Stimulated activated CD8-positive, alpha-beta memory T cell treated with anti-CD3 and anti-CD28 coated beads, Interleukin-4, amount 100 ng/mL, for 1 hour (primary cell): ENCODE results near the gene GKN2.
A peak's percentile ranks its signal among the peaks of the same experiment; 100 is the strongest.
"Not testable (repeated sequence)": the region's sequence is repeated elsewhere in the genome, so short reads cannot be mapped to it uniquely, and the experiment has no call there.

Experiments
- DNase-seq, 2 donors: peaks; one replicate each; pipeline ENCODE4 v3.0.0-alpha.2; 2020; ENCODE audit warnings: low read depth in 2 of 2, low spot score in 1 of 2

The GKN2 gene

DNA sequence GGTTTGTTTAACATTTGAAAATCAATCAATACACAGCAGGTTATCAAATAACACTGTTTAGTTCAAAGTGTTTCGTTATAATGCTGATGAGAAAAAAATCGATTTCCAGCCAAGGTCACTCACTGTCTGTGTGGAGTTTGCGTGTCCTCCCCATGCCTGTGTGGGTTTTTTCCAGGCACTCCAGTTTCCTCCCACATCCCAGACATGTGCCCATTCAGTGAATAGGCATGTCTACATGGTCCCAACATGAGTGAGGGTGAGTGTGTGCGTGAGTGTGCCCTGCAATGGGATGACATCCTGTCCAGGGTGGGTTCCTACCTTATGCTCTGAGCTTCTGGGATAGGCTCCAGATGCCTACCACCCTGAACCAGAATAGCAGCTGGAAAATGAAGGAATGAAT is 8.7 kb upstream of the GKN2 start:
- DNase-seq = no peak

DNA sequence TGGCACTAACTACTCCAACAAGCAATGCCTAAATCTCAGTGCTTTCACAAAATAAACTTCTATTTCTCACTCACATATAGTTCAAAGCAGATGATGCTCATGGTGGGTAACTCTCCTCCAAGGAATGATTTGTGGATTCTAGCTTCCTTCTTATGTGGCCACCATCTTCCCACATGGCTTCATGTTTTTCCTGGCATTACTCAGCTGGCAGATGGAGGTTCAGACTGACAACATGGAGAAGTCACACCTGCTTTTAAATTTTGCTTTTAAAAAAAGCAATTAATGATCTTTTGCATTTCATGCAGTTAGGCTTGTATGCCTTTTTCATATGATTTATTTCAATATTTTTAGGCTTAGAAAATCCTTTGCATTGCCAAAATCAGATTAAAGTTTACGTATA is 6.3 kb upstream of the GKN2 start:
- DNase-seq = no peak

DNA sequence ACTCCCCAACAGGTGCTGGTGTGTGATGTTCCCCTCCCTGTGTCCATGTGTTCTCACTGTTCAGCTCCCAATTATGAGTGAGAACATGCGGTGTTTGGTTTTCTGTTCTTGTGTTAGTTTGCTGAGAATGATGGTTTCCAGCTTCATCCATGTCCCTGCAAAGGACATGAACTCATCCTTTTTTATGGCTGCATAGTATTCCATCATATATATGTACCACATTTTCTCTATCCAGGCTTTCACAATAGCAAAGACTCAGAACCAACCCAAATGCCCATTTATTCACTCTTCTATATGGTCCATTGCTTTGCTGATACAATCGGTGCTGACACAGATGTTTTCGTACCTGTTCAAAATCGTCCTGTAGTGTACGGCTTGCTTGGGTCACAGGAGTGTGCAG is 2.7 kb upstream of the GKN2 start:
- DNase-seq = not testable (repeated sequence)

DNA sequence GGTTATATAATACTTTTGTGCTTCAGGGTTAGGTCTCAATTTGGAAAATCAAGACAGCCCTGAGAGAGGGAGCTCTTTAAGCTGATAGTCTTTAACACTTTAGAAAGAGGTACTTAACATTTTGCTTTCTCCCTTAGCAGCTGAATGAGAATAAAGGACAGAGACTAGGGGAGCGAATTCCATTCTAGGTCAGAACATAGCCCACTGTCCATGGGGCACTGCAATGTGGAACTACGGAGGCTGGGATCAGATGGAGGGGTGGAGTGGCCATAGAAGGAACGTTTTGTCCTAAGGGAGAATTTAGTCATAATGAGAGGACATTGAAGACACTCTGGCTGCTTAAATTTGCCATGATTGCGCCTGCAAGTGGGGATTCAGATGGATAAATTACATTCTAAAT is 794 bp downstream of the GKN2 start:
- DNase-seq = no peak

DNA sequence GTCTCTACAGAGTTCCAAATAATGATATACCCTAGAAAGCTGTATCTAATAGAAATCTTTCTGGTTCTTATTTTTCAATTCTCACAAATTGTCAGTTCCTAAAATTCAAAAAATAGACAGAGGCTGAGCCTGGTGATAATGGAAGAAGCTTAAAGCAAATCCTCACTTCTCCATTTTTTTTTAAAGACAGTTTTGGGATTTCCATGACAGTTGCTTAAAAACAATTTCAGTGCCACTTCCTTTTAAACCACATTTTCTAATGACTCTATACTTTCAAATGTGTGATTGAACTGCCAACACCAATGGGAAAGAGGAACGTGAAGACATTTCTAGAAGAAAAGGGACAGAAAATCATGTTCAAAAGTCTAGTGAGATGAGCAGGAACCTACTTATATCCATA is 4.0 kb downstream of the GKN2 start:
- no peak for DNase-seq

DNA sequence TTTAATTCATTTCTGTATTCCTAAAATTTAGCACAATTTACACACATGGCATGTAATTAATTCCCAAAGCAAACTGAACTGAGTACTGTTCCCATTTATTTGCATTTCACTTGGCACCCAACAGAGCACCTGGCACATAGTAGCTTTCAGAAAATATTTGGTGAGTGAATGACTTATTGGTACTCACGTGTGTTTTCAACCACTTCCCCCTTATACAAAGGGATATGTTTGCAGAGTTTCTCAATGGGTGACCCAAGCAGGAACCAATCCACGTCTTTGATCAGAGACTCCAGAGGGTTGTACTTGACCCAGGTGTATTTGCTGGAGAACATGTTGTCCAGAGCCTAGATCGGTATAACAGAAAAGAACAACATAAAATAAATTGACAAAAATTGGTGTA is 6.6 kb downstream of the GKN2 start:
- DNase-seq = no peak

DNA sequence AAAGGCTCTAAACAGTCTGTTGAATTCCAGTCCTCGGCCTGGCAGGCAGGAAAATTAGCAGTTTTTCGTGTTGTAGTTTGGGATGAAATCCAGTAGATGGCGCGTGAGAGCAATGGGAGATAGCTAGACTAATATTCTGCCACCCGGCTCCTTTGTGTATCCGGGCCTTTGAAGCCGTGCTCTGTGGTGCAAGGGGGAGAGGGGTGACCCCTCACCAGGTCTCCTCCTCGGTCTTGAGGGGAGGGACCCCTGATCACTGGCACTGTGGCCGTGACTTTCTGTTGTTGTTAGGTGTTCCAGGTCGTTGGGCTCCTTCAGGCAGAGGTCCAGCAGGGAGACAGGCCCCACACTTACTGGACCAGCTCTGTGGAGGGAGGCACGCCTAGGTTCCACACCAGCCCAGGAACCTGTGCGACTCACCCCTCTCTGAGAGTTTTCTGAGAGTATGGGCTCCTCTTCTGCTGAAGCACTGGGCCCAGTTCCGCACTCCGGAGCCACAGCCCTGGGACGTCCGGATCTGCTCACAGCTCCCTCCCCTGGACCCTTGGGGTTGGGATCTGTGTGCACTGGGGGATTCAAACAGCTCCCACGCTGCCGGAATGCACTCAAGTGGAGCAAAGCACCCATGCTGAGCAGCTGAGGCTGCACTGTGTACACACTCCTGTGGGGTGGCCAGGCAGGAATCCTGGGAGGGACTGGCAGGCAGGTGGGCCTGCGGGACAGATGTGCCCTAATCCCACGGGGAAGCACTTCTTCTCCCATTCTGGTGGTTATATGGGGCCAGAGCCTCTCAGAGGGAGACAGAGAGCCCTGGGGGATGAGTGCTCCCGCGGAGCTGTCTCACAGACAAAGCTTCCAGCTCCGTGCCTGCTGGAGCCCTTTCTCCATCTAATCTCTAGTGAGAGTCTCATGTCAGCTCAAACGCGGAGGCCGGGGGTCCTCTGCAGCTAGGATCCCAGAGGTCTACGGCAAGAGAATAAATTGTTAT is 8.8 kb downstream of the GKN2 start:
- no peak for DNase-seq

DNA sequence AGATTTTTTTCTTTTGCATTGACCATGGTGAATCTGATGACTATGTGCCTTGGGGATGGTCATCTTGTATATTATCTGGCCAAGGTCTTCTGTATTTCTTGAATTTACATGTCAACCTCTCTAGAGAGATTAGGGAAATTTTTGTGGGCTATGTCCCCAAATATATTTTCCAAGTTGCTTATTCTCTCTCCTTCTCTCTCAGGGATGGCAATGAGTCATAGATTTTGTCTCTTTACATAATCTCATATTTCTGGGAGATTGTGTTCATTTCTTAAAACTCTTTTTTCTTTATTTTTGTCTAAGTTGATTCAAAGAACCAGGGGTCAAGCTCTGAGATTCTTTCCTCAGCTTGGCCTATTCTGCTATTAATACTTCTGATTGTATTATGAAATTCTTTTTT is 9.9 kb downstream of the GKN2 start:
- DNase-seq = no peak

DNA sequence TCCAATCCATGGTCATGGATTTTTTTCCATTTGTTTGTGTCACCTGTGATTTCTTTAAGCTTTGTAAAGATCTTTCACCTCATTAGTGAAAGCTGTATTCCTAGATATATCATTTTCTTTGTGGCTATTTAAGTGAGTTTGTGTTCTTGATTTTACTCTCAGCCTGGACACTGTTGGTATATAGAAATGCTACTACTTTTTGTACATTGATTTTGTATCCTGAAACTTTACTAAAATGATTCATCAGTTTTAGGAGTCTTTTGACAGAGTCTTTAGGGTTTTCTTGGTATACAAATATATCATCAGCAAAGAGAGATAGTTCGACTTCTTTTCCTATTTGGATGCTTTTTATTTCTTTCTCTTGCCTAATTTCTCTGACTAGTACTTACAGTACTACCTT is 12.3 kb downstream of the GKN2 start:
- DNase-seq = no peak

DNA sequence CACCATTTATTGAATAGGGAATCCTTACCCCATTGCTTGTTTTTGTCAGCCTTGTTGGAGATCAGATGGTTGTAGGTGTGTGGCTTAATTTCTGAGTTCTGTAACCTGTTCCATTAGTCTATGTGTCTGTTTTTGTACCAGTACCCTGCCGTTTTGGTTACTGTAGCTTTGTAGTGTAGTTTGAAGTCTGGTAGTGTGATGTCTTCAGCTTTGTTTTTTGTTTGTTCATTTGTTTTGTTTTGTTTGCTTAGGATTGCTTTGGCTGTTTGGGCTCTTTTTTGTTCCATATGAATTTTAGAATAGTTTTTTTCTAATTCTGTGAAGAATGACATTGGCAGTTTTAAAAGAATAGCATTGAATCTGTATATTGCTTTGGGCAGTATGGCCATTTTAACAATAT is 12.7 kb downstream of the GKN2 start:
- no peak for DNase-seq

DNA sequence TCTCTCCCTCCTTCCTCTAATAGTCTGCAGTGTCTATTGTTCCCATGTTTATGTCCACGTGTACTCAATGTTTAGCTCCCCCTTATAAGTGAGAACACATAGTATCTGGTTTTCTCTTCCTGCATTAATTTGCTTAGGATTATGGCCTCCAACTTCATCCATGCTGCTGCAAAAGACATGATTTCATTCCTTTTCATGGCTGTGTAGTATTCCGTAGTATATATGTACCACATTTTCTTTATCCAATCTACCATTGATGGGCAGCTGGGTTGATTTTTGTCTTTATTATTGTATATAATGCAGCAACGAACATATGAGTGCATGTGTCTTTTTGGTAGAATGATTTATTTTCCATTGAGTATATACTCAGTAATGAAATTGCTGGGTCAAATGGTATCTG is 13.8 kb downstream of the GKN2 start:
- DNase-seq = no peak

DNA sequence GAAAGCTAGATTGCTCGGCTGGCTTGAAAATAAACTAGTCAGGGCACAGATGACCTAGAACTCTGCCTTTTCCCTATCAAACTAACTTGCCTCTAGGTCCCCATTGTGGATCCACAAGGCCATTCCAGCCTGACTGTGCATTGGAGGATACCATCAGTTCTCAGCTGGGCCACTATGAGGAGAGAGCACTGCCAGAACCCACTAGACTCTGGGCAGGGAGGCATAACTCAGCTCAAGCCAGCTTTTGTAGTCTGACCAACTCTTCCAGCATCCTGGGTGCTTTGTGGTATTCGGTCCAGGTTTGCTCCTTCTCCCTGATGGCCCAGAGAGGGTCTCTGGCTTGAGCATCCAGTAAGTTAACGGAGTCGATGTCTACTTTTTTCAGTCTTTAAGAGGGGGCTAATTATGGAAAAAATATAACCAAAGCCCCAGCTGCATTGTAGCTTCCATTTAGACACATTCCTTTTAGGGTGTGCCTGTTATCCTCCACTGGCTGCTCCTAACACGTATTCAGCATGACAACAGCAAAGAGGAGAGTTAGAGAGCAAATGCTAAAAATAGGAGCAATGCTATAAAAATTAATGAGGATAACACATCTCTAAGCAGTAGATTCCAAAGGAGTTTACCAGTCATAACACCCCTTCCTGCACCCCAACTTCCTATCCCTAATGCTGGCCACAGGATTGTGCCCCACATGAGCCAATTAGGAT is 15.2 kb downstream of the GKN2 start:
- DNase-seq = no peak

DNA sequence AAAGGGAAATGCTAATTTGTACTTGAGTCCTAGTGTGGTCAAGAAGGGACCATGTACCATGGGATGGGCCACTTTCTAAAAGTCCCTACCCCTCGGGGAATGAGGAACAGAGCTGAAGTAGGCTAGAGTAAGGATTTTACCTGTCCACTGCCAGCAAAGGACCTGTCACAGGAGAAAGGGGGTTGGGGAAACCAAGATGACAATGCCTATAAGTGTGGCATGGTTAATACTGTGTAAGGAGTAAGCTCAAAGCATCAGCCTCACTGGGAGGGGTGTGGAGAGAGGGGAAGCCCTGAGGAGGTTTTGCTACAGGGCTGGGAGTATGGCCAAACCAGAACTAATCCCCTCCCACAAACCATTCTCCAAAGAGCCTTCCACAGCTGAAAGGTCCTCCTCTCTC is 15.8 kb downstream of the GKN2 start:
- no peak for DNase-seq

DNA sequence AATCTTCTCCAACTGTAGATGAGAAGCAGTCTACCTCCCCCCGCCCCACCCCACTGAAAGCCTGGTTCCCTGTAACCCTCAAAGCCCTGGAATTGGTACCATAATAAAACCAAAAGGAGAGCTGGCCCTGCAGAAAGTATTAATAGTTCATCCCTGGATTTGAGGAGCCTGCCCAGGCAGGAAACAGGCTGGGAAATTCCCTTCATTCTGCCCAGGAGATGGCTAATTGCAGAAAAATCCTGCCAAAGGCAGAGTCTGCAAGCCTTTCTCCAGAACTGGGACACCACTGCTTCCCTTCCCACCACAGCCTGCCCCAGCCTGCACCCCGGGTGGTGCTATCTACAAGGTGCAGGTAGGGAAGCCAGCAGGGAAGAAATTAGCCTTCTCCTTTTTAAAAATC is 16.3 kb downstream of the GKN2 start:
- DNase-seq = no peak

DNA sequence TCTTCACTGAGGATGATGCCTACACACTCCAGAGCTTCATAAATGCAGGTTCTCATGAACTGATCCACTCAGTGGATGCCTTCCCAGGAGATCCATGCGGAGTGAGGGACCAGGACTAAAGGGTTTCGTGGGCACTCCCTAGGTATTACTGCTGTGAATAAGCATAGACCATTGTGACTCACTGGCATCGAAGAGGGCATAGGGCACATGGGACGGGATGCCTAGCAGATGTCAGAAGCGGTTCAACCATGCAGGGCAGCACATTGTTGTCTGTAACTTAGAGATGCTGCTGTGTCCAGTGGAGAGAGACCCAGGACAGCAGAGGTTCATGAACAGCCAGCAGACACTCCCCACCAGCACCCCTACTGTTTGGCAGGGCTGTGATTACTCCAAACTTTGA is 17.2 kb downstream of the GKN2 start:
- no peak for DNase-seq

DNA sequence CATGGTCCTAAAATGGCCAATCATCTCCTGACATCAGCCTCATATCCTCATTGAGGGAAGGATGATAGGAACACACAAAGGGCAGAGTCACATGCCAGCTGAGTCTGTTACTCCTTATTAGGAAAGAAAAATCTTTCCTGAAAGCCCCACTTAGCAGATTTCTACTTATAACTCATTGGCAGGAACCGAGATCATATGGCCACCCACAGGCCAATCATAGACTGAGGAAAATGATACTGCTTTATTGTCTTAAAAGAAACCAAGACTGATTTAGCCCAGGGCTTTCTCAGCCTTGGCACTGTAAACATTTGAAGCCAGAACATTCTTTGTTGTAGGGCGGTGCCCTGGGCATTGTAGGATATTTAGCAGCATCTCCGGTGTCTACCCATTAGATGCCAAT is 18.7 kb downstream of the GKN2 start:
- DNase-seq = no peak

DNA sequence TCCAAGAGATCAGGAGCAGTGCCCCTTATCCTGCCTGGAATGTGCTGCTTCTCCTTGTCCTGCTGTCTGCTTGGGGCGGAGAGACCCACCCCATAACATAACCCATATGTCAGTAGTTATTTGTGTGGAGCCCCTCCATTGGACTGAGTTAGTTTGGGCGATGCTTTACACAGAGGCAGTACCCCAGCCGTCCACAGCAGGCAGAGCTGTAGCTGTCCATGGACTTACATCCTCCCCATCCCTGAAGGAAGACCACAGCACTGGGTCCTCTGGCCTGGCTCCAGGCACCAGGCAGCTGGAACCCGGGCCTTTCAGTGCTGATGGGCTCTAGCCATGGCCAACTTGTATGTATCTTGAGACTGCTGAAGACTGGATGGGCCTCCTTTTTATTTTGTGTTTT is 20.3 kb downstream of the GKN2 start:
- no peak for DNase-seq

DNA sequence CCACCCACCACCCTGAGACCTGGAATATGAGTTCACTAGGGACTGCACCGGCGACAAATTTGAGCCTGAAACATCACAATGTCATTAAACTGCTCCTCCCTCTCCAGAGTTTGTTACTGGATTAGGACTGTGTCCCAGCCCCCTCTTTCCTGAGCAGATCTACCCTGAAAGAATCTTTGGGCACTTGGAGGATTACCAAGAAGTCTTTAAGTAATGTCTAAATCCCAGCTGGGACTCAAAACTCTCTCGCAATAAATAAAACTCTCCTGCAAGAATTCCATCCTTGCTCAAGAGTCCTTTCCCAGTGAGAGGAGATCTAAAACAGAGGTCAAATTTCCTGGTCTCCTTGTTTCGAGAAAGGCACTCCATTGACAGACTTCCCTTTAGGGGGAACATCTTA is 20.9 kb downstream of the GKN2 start:
- DNase-seq = no peak

DNA sequence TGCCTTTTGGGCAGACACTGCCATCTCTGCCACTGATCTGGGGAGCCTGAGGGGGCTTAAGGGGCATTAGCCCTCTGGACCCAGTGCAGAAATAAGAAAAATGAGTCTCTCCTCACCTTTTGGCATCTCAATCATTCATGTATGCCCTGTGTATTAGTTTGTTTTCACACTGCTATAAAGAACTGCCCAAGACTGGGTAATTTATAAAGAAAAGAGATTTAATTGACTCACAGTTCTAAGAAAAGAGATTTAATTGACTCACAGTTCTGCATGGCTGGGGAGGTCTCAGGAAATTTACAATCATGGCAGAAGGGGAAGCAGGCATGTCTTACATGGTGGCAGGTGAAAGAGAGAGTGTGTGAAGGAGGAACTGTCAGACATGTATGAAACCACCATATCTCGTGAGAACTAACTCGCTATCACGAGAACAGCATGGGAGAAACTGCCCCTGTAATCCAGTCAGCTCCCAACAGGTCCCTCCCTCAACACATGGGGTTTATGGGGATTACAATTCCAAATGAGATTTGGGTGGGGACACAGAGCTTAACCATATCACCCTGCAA is 21.5 kb downstream of the GKN2 start:
- no peak for DNase-seq

DNA sequence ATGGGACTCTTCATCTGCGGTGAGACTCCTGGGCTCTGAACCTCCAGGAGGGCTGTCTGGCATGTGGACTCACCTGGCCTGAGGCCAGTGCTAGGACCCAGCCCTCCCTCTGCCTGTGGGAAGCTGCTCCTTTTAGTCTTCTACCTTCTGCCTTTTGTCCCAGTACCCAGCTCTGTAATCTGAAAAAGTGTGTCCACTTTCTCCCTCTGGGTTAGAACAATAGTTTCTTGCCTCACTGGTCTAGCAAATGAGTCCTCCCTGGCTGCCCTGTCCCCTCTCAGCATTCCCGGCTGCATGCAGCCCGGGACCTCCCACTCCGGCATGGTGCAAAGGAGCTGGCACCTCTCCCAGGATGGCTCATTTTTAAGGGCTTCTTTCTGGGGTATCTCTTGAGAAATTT is 25.9 kb downstream of the GKN2 start:
- DNase-seq = no peak

DNA sequence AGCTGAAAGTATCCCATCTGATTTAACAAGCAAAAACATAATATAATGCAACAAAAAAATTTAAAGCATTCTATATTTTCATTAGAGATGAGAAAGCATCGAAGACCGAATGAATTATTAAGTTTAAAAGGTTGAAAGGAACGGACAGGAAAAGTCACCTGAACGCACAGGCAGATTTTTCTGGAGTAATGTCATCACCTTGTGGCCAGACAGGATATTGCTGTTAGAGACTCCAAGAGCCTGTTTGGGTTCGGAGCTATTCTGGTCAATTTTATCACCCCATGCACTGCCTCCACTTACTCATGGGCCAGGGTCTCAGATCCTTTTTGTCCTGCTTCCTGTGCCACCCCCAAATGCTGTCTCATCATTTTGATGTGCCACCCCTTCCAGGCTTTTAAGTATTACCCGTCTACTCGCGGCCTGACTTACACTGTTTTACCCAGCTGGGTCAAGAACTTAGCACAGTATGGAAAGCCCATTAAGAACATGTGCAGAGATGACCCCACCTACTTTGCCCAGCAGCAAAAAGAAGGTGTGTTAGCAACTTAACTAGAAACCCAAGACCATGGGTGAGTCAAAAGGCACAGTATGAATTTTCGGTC is 27.3 kb downstream of the GKN2 start:
- peak in 1 of 2 donors; percentile 21 for DNase-seq

DNA sequence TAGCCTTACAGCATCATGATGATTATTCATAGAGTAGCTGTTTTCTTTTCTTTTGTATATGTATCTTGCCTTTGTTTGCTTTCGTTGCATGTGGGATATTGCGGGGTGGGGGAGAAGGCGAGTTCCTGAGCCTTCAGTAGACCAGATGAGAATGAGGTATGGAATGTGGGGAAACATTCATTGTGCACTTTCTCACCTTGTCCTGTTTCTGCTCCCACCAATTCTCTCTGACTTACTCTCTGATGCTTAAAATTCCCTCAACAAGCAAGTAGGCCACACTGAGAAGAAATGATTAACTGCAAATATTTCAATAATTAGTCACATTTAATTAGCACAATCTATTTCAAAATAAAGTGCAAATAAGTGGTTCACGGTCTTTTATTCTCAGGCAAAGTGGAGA is 31.0 kb downstream of the GKN2 start:
- DNase-seq = no peak
